PC-9 (cell line): ENCODE data around the gene RYR2.

Source experiments
- CTCF ChIP-seq: fragments of 200-600 bp; sonication (generic); conservative IDR thresholded peaks from 2 replicates; pipeline ENCODE4 v1.6.1; 2017; ENCODE audit warnings: mixed run types, antibody characterized with exemption, mild to moderate bottlenecking, moderate library complexity
- EZH2 ChIP-seq: fragments of 200-600 bp; sonication (generic); IDR thresholded peaks from 2 replicates; pipeline ENCODE4 v1.8.0; 2017; ENCODE audit warnings: antibody characterized with exemption, low read depth

- TF ChIP-seq CTCF = no peak
- no peak for TF ChIP-seq EZH2
These were observed 663.5 kb downstream of the RYR2 start for GRCh38 chr1:237705462-237705861.
